Panc1 (cell line): Measurements from ENCODE around the gene PARG.
"Not testable (repeated sequence)": the region's sequence is repeated elsewhere in the genome, so short reads cannot be mapped to it uniquely, and the experiment has no call there.

Experiments
- POLR2AphosphoS5 ChIP-seq: IDR thresholded peaks from 2 replicates; pipeline ENCODE4 v1.6.1; 2012; ENCODE audit warnings: mild to moderate bottlenecking, low read depth, low read length, moderate library complexity
- SIN3A ChIP-seq: IDR thresholded peaks from 2 replicates; pipeline ENCODE4 v1.6.1; 2012; ENCODE audit warnings: low read depth, mild to moderate bottlenecking, low read length, moderate library complexity, borderline replicate concordance; ENCODE audit not compliant: insufficient read depth
- TCF7L2 ChIP-seq: IDR thresholded peaks from 2 replicates; pipeline ENCODE4 v1.6.1; 2011; ENCODE audit warnings: mild to moderate bottlenecking, low read depth, low read length, inconsistent platforms
- TF ChIP-seq, protein P1 (sequence below): fragments of 450-650 bp; IDR thresholded peaks from 2 replicates; pipeline ENCODE4 v1.5.1; 2017; ENCODE audit warnings: mild to moderate bottlenecking
- TF ChIP-seq, protein P2 (sequence below), 2 experiments: IDR thresholded peaks; 2 replicates each; pipeline ENCODE4 v1.6.1; 2011 to 2012; ENCODE audit warnings: low read depth in 2 of 2, control low read depth in 1 of 2, low read length in 1 of 2, mild to moderate bottlenecking in 1 of 2, moderate library complexity in 1 of 2; ENCODE audit not compliant: insufficient read depth in 1 of 2

DNA sequence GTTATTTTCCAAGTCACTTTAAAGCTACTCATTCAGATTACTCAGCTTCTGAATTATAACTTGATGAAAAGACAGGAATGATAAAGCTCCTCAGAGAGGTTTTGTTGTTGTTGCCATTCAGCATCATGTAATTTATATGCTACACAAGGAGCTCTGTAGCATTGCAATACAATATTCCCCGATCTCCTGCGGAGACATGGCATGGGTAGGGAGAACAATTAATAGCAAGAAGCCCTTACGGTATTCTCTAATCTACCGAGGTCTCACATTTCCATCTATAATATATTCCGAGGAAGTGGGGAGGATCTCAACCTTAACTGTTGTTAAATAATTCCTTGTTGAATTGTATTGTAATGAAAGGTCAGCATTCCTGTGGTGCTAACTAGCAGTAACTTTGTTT is 81.9 kb downstream of the PARG start:
- TF ChIP-seq, protein P1, sequence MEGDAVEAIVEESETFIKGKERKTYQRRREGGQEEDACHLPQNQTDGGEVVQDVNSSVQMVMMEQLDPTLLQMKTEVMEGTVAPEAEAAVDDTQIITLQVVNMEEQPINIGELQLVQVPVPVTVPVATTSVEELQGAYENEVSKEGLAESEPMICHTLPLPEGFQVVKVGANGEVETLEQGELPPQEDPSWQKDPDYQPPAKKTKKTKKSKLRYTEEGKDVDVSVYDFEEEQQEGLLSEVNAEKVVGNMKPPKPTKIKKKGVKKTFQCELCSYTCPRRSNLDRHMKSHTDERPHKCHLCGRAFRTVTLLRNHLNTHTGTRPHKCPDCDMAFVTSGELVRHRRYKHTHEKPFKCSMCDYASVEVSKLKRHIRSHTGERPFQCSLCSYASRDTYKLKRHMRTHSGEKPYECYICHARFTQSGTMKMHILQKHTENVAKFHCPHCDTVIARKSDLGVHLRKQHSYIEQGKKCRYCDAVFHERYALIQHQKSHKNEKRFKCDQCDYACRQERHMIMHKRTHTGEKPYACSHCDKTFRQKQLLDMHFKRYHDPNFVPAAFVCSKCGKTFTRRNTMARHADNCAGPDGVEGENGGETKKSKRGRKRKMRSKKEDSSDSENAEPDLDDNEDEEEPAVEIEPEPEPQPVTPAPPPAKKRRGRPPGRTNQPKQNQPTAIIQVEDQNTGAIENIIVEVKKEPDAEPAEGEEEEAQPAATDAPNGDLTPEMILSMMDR = not testable (repeated sequence)
- not testable (repeated sequence) for TF ChIP-seq POLR2AphosphoS5, TCF7L2, SIN3A
- TF ChIP-seq, protein P2, sequence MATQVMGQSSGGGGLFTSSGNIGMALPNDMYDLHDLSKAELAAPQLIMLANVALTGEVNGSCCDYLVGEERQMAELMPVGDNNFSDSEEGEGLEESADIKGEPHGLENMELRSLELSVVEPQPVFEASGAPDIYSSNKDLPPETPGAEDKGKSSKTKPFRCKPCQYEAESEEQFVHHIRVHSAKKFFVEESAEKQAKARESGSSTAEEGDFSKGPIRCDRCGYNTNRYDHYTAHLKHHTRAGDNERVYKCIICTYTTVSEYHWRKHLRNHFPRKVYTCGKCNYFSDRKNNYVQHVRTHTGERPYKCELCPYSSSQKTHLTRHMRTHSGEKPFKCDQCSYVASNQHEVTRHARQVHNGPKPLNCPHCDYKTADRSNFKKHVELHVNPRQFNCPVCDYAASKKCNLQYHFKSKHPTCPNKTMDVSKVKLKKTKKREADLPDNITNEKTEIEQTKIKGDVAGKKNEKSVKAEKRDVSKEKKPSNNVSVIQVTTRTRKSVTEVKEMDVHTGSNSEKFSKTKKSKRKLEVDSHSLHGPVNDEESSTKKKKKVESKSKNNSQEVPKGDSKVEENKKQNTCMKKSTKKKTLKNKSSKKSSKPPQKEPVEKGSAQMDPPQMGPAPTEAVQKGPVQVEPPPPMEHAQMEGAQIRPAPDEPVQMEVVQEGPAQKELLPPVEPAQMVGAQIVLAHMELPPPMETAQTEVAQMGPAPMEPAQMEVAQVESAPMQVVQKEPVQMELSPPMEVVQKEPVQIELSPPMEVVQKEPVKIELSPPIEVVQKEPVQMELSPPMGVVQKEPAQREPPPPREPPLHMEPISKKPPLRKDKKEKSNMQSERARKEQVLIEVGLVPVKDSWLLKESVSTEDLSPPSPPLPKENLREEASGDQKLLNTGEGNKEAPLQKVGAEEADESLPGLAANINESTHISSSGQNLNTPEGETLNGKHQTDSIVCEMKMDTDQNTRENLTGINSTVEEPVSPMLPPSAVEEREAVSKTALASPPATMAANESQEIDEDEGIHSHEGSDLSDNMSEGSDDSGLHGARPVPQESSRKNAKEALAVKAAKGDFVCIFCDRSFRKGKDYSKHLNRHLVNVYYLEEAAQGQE (IDR thresholded peaks at IDR 0.05; ENCODE audit: insufficient read depth in 1 of 2, low read depth in 2 of 2, low read length in 1 of 2) = not testable (repeated sequence)
